Measurements from ENCODE around the gene TNFRSF18.

DNA sequence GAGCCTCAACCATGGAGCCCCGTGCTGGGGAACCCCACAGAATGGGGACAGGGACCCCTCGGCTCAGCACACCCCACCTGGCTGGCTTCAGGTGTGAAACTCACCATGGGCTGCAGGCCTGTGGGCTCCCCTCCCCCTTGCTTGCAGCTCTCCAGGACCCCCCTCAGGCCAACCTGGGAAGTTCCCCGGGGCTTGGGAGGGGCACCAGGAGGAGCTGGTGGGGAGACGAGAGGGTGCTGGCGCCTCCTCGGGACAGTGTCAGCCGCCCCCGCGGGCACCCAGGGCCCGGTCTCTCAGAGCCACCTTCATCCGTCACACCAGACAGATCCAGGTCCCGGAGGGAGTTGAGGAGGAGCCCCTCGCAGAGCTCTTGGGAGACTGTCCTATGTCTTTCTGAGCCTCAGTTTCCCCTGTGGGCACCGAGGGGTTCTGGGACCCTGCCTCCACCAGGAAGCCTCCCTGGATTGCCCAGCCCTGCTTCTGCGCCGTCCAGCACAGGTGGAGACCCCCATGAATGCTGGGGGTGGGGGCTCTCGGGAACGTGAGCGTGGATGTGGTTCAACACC, 657 bp upstream of the TNFRSF18 start:
- TF ChIP-seq, protein P1, sequence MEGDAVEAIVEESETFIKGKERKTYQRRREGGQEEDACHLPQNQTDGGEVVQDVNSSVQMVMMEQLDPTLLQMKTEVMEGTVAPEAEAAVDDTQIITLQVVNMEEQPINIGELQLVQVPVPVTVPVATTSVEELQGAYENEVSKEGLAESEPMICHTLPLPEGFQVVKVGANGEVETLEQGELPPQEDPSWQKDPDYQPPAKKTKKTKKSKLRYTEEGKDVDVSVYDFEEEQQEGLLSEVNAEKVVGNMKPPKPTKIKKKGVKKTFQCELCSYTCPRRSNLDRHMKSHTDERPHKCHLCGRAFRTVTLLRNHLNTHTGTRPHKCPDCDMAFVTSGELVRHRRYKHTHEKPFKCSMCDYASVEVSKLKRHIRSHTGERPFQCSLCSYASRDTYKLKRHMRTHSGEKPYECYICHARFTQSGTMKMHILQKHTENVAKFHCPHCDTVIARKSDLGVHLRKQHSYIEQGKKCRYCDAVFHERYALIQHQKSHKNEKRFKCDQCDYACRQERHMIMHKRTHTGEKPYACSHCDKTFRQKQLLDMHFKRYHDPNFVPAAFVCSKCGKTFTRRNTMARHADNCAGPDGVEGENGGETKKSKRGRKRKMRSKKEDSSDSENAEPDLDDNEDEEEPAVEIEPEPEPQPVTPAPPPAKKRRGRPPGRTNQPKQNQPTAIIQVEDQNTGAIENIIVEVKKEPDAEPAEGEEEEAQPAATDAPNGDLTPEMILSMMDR (IDR thresholded peaks at IDR 0.05; ENCODE audit: low read length): no peak
- TF ChIP-seq EZH2 (optimal IDR thresholded peaks at IDR 0.05; ENCODE audit: low read depth, low read length) (no peak), EZH2phosphoT487 (IDR thresholded peaks at IDR 0.05; ENCODE audit: low read length) (no peak)
